IMR-90 (cell line): ENCODE results near the gene GBP6. TPM values are rescaled to one million over a fixed set of nuclear protein-coding genes. Genes with fewer than 3 reads are reported as not detected.

Source experiments
- ATAC-seq: fragments of 200-7000 bp; cut with Tn5 transposase; 2 replicates; pipeline ENCODE4 v1.9.1; 2020; ENCODE audit warnings: low read depth, mild to moderate bottlenecking, moderate library complexity
- BruUV-seq: library from RNA; stranded (reverse); fragments of 400-500 nt; replicated peaks from 2 replicates; lab custom pipeline; 2021; lab: Mats Ljungman, UMichigan
- CTCF ChIA-PET: fragments of 300-600 bp; formaldehyde crosslinking; extraction: SDS; loops from one replicate; lab custom pipeline; 2021; ENCODE audit warnings: antibody characterized with exemption; lab: Yijun Ruan, JAX
- POLR2A ChIA-PET: fragments of 300-600 bp; sonication (Branson Sonifier 250); formaldehyde crosslinking; loops from one replicate; lab custom pipeline; 2022; ENCODE audit warnings: antibody characterized with exemption; ENCODE audit not compliant: unreplicated experiment; lab: Charles Lee
- DNase-seq: peaks from one replicate; pipeline ENCODE4 v3.0.0; 2013
- H2AFZ ChIP-seq: replicated peaks from 2 replicates; pipeline ENCODE3; 2013; ENCODE audit warnings: low read length, mild to moderate bottlenecking; ENCODE audit not compliant: poor library complexity
- H2AK5ac ChIP-seq: 2 replicates; pipeline ENCODE4 v1.6.1; 2013; ENCODE audit warnings: low read depth, low read length, inconsistent platforms
- H2AK9ac ChIP-seq: replicated peaks from 2 replicates; pipeline ENCODE3; 2013; ENCODE audit warnings: mild to moderate bottlenecking, low read depth, low read length, moderate library complexity; ENCODE audit not compliant: poor library complexity
- H2BK120ac ChIP-seq: 2 replicates; pipeline ENCODE4 v1.6.1; 2013; ENCODE audit warnings: low read depth, low read length, inconsistent platforms
- H2BK15ac ChIP-seq: 3 replicates; pipeline ENCODE4 v1.6.1; 2013; ENCODE audit warnings: low read depth, low read length, inconsistent platforms
- H2BK20ac ChIP-seq: 2 replicates; pipeline ENCODE4 v1.6.1; 2013; ENCODE audit warnings: low read depth, mild to moderate bottlenecking, inconsistent platforms, low read length, moderate library complexity
- H2BK5ac ChIP-seq: 2 replicates; pipeline ENCODE4 v1.6.1; 2013; ENCODE audit warnings: mild to moderate bottlenecking, low read depth, low read length, inconsistent platforms; ENCODE audit not compliant: poor library complexity, severe bottlenecking
- H3K14ac ChIP-seq: replicated peaks from 2 replicates; pipeline ENCODE4 v1.6.1; 2013; ENCODE audit warnings: low read depth, low read length, inconsistent platforms
- H3K18ac ChIP-seq: 2 replicates; pipeline ENCODE4 v1.6.1; 2013; ENCODE audit warnings: low read depth, low read length, control low read depth
- H3K23ac ChIP-seq: 2 replicates; pipeline ENCODE4 v1.6.1; 2013; ENCODE audit warnings: low read depth, low read length, inconsistent platforms
- H3K27ac ChIP-seq: 2 replicates; pipeline ENCODE4 v1.5.1; 2013; ENCODE audit warnings: mild to moderate bottlenecking, control low read depth, low read length; ENCODE audit not compliant: insufficient read depth
- H3K27me3 ChIP-seq: 2 replicates; pipeline ENCODE4 v1.6.1; 2013; ENCODE audit warnings: low read length; ENCODE audit not compliant: control insufficient read depth, insufficient read depth
- H3K36me3 ChIP-seq: 2 replicates; pipeline ENCODE4 v1.6.1; 2013; ENCODE audit warnings: low read length, mixed read lengths; ENCODE audit not compliant: control insufficient read depth, insufficient read depth
- H3K4ac ChIP-seq: 2 replicates; pipeline ENCODE4 v1.6.1; 2013; ENCODE audit warnings: low read depth, low read length, inconsistent platforms
- H3K4me1 ChIP-seq: 2 replicates; pipeline ENCODE4 v1.6.1; 2013; ENCODE audit warnings: low read length, mixed read lengths; ENCODE audit not compliant: control insufficient read depth, insufficient read depth
- H3K4me2 ChIP-seq: 2 replicates; pipeline ENCODE4 v1.6.1; 2013; ENCODE audit warnings: low read depth, mild to moderate bottlenecking, control low read depth, low read length, moderate library complexity
- H3K4me3 ChIP-seq: 2 replicates; pipeline ENCODE4 v1.5.1; 2013; ENCODE audit warnings: low read depth, mild to moderate bottlenecking, control low read depth, low read length, moderate library complexity; ENCODE audit not compliant: insufficient read depth
- H3K56ac ChIP-seq: 2 replicates; pipeline ENCODE4 v1.6.1; 2013; ENCODE audit warnings: low read length, inconsistent platforms; ENCODE audit not compliant: insufficient read depth; ENCODE audit errors: extremely low read depth
- H3K79me1 ChIP-seq, 2 experiments: 2 replicates each; pipeline ENCODE4 v1.6.1; 2013; ENCODE audit warnings: low read length in 2 of 2, inconsistent platforms in 1 of 2, low read depth in 1 of 2
- H3K9ac ChIP-seq: 2 replicates; pipeline ENCODE4 v1.6.1; 2013; ENCODE audit warnings: low read depth, low read length, control low read depth
- H3K9me1 ChIP-seq: 2 replicates; pipeline ENCODE4 v1.6.1; 2013; ENCODE audit warnings: low read length, inconsistent platforms; ENCODE audit not compliant: insufficient read depth
- H3K9me3 ChIP-seq: 2 replicates; pipeline ENCODE4 v1.6.1; 2013; ENCODE audit warnings: low read length; ENCODE audit not compliant: control insufficient read depth, insufficient read depth
- H4K20me1 ChIP-seq: 2 replicates; pipeline ENCODE4 v1.6.1; 2013; ENCODE audit warnings: low read length, inconsistent platforms; ENCODE audit not compliant: insufficient read depth
- H4K5ac ChIP-seq: 2 replicates; pipeline ENCODE4 v1.6.1; 2013; ENCODE audit warnings: mild to moderate bottlenecking, low read depth, low read length, control low read depth
- H4K8ac ChIP-seq, 2 experiments: 2 replicates each; pipeline ENCODE4 v1.6.1; 2013; ENCODE audit warnings: low read depth in 2 of 2, low read length in 2 of 2, control low read depth in 1 of 2, inconsistent platforms in 1 of 2
- H4K91ac ChIP-seq: 2 replicates; pipeline ENCODE4 v1.6.1; 2013; ENCODE audit warnings: low read depth, low read length, inconsistent platforms; ENCODE audit not compliant: insufficient read depth
- BHLHE40 ChIP-seq: fragments of 150-350 bp; IDR thresholded peaks from 2 replicates; pipeline ENCODE4 v1.6.1; 2016; ENCODE audit warnings: mild to moderate bottlenecking, low read depth, low read length
- CHD1 ChIP-seq: IDR thresholded peaks from 2 replicates; pipeline ENCODE4 v1.6.1; 2012; ENCODE audit warnings: low read depth, low read length, improper control_type of control experiment
- FOS ChIP-seq: fragments of 150-350 bp; IDR thresholded peaks from 2 replicates; pipeline ENCODE4 v1.6.1; 2016; ENCODE audit warnings: low read depth, low read length
- MAZ ChIP-seq: IDR thresholded peaks from 2 replicates; pipeline ENCODE4 v1.6.1; 2012; ENCODE audit warnings: low read depth, mild to moderate bottlenecking, low read length, improper control_type of control experiment, moderate library complexity, borderline replicate concordance
- NFE2L2 ChIP-seq: fragments of 150-350 bp; IDR thresholded peaks from 2 replicates; pipeline ENCODE4 v1.6.1; 2016; ENCODE audit warnings: low read depth, mild to moderate bottlenecking, low read length
- POLR2A ChIP-seq: IDR thresholded peaks from 2 replicates; pipeline ENCODE4 v1.6.1; 2012; ENCODE audit warnings: mild to moderate bottlenecking, low read depth, low read length
- RAD21 ChIP-seq: IDR thresholded peaks from 2 replicates; pipeline ENCODE4 v1.6.1; 2012; ENCODE audit warnings: low read length, improper control_type of control experiment
- RCOR1 ChIP-seq: IDR thresholded peaks from 2 replicates; pipeline ENCODE4 v1.6.1; 2012; ENCODE audit warnings: mild to moderate bottlenecking, low read length, improper control_type of control experiment; ENCODE audit not compliant: insufficient replicate concordance
- SMC3 ChIP-seq: fragments of 150-350 bp; IDR thresholded peaks from 2 replicates; pipeline ENCODE4 v1.6.1; 2016; ENCODE audit warnings: low read depth, mild to moderate bottlenecking, antibody characterized with exemption, low read length, moderate library complexity
- USF2 ChIP-seq: fragments of 150-350 bp; IDR thresholded peaks from 2 replicates; pipeline ENCODE4 v1.6.1; 2017; ENCODE audit warnings: mild to moderate bottlenecking, antibody characterized with exemption, low read length, low read depth
- WGBS, 2 experiments: methylation state at CpG; one replicate each; pipeline versions ENCODE4 v1.1.5 to v1.1.7; 2013; ENCODE audit warnings: missing lambda C conversion rate in 2 of 2; ENCODE audit not compliant: insufficient read length in 1 of 2; ENCODE audit errors: extremely low coverage in 2 of 2; 5-methylcytosine and 5-hydroxymethylcytosine counted together
- dilution Hi-C: fragments of 300-500 bp; cut with HindIII; formaldehyde crosslinking; loops from one replicate; pipeline ENCODE4 v1.14.3; 2018; ENCODE audit warnings: low sequenced_read_pairs; ENCODE audit not compliant: unreplicated experiment
- in situ Hi-C: fragments of 300-500 bp; cut with MboI; formaldehyde crosslinking; loops from 3 replicates; pipeline ENCODE4 v1.14.3; 2019; ENCODE audit warnings: low sequenced_read_pairs, inconsistent platforms, mixed read lengths
- intact Hi-C: fragments of 100-400 bp; cut with micrococcal nuclease; formaldehyde crosslinking; loops from 2 replicates; pipeline ENCODE4 v1.10.0; 2022
- polyA plus RNA-seq, 3 experiments: library from polyadenylated mRNA; depleted of rRNA; stranded (reverse); fragments of >200 nt; gene quantifications; 2 replicates each; pipeline ENCODE4 v1.2.3, GENCODE V29; 2012; ENCODE audit warnings: low replicate concordance in 1 of 3
- total RNA-seq: library from RNA; depleted of rRNA; stranded (reverse); fragments of >200 nt; gene quantifications from 2 replicates; pipeline ENCODE4 v1.2.3, GENCODE V29; 2012

Gene GBP6
- total and polyA plus RNA-seq, 2 of the 4 experiments (the other 2 are of a cell fraction) = not detected

GRCh38 chr1:89364954-89365550, 1.2 kb downstream of the GBP6 start:
- dilution Hi-C loops = no loop called here
- Histone ChIP-seq H3K27me3 (peaks cover 2% of the 10 kb centered on the region; the same call in 1 of the 2 replicates), H3K4me3 (no peak overlapping the region), H3K23ac (no peak overlapping the region), H4K91ac (no peak overlapping the region), H2BK120ac (no peak overlapping the region), H3K4me2 (no peak overlapping the region), H2BK15ac (no peak overlapping the region), H4K8ac (no peak overlapping the region), H2BK5ac (no peak overlapping the region), H3K79me1 (no peaks in the 10 kb centered on the region), H3K14ac (no peak overlapping the region), H3K9me3 (no peaks in the 10 kb centered on the region), H3K9me1 (no peaks in the 10 kb centered on the region), H2AFZ (no peak overlapping the region), H2BK20ac (no peak overlapping the region), H4K5ac (no peak overlapping the region), H3K36me3 (no peaks in the 10 kb centered on the region), H3K4me1 (no peaks in the 10 kb centered on the region), H2AK9ac (no peak overlapping the region), H4K20me1 (no peaks in the 10 kb centered on the region), H3K56ac (no peak overlapping the region), H3K9ac (no peak overlapping the region), H2AK5ac (no peak overlapping the region), H3K27ac (no peak overlapping the region), H3K18ac (no peak overlapping the region), H3K4ac (no peak overlapping the region)
- no TSS peak for BruUV-seq
- no peak for TF ChIP-seq RCOR1
- TF ChIP-seq MAZ = no peak
- TF ChIP-seq NFE2L2 = no peak
- TF ChIP-seq BHLHE40 = no peak
- TF ChIP-seq POLR2A = no peak
- no peak for TF ChIP-seq SMC3
- no peak for TF ChIP-seq USF2
- no peak for TF ChIP-seq RAD21
- TF ChIP-seq CHD1 = no peak
- no peak for TF ChIP-seq FOS
- WGBS, 2 experiments = no CpG with 5 or more reads among the region's 9 CpGs
- DNase-seq (no peak), ATAC-seq (no peak)
- ChIA-PET CTCF (no interaction called here), POLR2A (no interaction called here)
- in situ Hi-C loops = no loop called here
- intact Hi-C loops = no loop called here
